WTC11 (cell line): ENCODE data around the gene SMARCD2. TPM values are rescaled to one million over a fixed set of nuclear protein-coding genes. Genes with fewer than 3 reads are reported as not detected.

Source experiments
- ATAC-seq: fragments of 200-7000 bp; cut with Tn5 transposase; 2 replicates; pipeline ENCODE4 v1.10.0; 2021; ENCODE audit warnings: mild to moderate bottlenecking, moderate library complexity
- CTCF ChIA-PET: fragments of 300-600 bp; sonication (Branson Sonifier 250); formaldehyde crosslinking; loops from one replicate; lab custom pipeline; 2021; ENCODE audit warnings: antibody characterized with exemption; lab: Charles Lee
- POLR2A ChIA-PET: fragments of 350-600 bp; sonication (Branson Sonifier 250); formaldehyde crosslinking; loops from one replicate; lab custom pipeline; 2021; ENCODE audit warnings: antibody characterized with exemption; lab: Charles Lee
- DNase-seq: peaks from one replicate; pipeline ENCODE4 v3.0.0; 2021; ENCODE audit warnings: low spot score
- H3K27ac Mint-ChIP-seq: 2 replicates; pipeline ENCODE4 v1.8.0; 2021; ENCODE audit warnings: mixed read lengths
- H3K27me3 Mint-ChIP-seq: 2 replicates; pipeline ENCODE4 v1.8.0; 2021; ENCODE audit warnings: low read depth, mild to moderate bottlenecking, moderate library complexity, mixed read lengths
- H3K36me3 Mint-ChIP-seq: 2 replicates; pipeline ENCODE4 v1.8.0; 2021; ENCODE audit warnings: mixed read lengths
- H3K4me1 Mint-ChIP-seq: 2 replicates; pipeline ENCODE4 v1.8.0; 2022; ENCODE audit warnings: mixed read lengths
- H3K4me3 Mint-ChIP-seq: 2 replicates; pipeline ENCODE4 v1.8.0; 2021; ENCODE audit warnings: mild to moderate bottlenecking, moderate library complexity, mixed read lengths
- H3K9me3 Mint-ChIP-seq: 2 replicates; pipeline ENCODE4 v1.8.0; 2021; ENCODE audit warnings: mixed read lengths
- CBFB ChIP-seq: sonication (generic); formaldehyde crosslinking; IDR thresholded peaks from 2 replicates; pipeline ENCODE4 v1.8.1; 2022; ENCODE audit warnings: mild to moderate bottlenecking, low read depth, missing genetic modification reagents
- CREM ChIP-seq: sonication (generic); formaldehyde crosslinking; IDR thresholded peaks from 2 replicates; pipeline ENCODE4 v1.8.1; 2022; ENCODE audit warnings: mild to moderate bottlenecking, missing genetic modification reagents, moderate library complexity
- ELF4 ChIP-seq: sonication (generic); formaldehyde crosslinking; IDR thresholded peaks from 2 replicates; pipeline ENCODE4 v1.8.1; 2022; ENCODE audit warnings: low read depth, mild to moderate bottlenecking, moderate library complexity, missing genetic modification reagents
- IRF2 ChIP-seq: sonication (generic); formaldehyde crosslinking; IDR thresholded peaks from 2 replicates; pipeline ENCODE4 v1.8.0; 2022; ENCODE audit warnings: low read depth, missing genetic modification reagents, borderline replicate concordance
- MXD4 ChIP-seq: fragments of 250-450 bp; sonication (Bioruptor Pico); IDR thresholded peaks from 2 replicates; pipeline ENCODE4 v1.8.0; 2021; ENCODE audit warnings: mild to moderate bottlenecking, moderate library complexity, borderline replicate concordance
- NFATC4 ChIP-seq: fragments of 250-450 bp; sonication (Bioruptor Pico); IDR thresholded peaks from 2 replicates; pipeline ENCODE4 v1.9.0; 2021; ENCODE audit warnings: mild to moderate bottlenecking
- NFYB ChIP-seq: sonication (generic); formaldehyde crosslinking; conservative IDR thresholded peaks from 2 replicates; pipeline ENCODE4 v1.8.0; 2022; ENCODE audit warnings: low read depth, missing genetic modification reagents
- NR3C1 ChIP-seq: sonication (generic); formaldehyde crosslinking; conservative IDR thresholded peaks from 2 replicates; pipeline ENCODE4 v1.8.1; 2023; ENCODE audit warnings: low read depth, mild to moderate bottlenecking, missing genetic modification reagents
- RELA ChIP-seq: sonication (generic); formaldehyde crosslinking; IDR thresholded peaks from 2 replicates; pipeline ENCODE4 v1.8.1; 2022; ENCODE audit warnings: missing genetic modification reagents, mild to moderate bottlenecking, borderline replicate concordance
- TP53 ChIP-seq: sonication (generic); formaldehyde crosslinking; IDR thresholded peaks from 2 replicates; pipeline ENCODE4 v1.8.1; 2023; ENCODE audit warnings: mild to moderate bottlenecking, missing genetic modification reagents
- ZBTB21 ChIP-seq: sonication (generic); formaldehyde crosslinking; IDR thresholded peaks from 2 replicates; pipeline ENCODE4 v1.8.1; 2023; ENCODE audit warnings: mild to moderate bottlenecking, missing genetic modification reagents, borderline replicate concordance
- ZNF232 ChIP-seq: sonication (generic); formaldehyde crosslinking; IDR thresholded peaks from 2 replicates; pipeline ENCODE4 v1.8.0; 2022; ENCODE audit warnings: mild to moderate bottlenecking, missing genetic modification reagents
- ZNF317 ChIP-seq: sonication (generic); formaldehyde crosslinking; IDR thresholded peaks from 2 replicates; pipeline ENCODE4 v1.8.1; 2023; ENCODE audit warnings: low read depth, mild to moderate bottlenecking, moderate library complexity, missing genetic modification reagents, borderline replicate concordance
- ZNF416 ChIP-seq: fragments of 250-450 bp; sonication (Bioruptor Pico); IDR thresholded peaks from 2 replicates; pipeline ENCODE4 v1.9.0; 2021; ENCODE audit warnings: mild to moderate bottlenecking, inconsistent platforms
- total RNA-seq: library from RNA; stranded (reverse); gene quantifications from 3 replicates; pipeline ENCODE4 v1.2.3, GENCODE V29; 2021
- TF ChIP-seq, protein P1 (sequence below): sonication (generic); formaldehyde crosslinking; IDR thresholded peaks from 2 replicates; pipeline ENCODE4 v1.8.1; 2022; ENCODE audit warnings: missing genetic modification reagents, borderline replicate concordance
- TF ChIP-seq, protein P2 (sequence below): fragments of 200-600 bp; IDR thresholded peaks from 2 replicates; pipeline ENCODE4 v1.8.0; 2022; ENCODE audit warnings: antibody characterized with exemption
- TF ChIP-seq, protein P3 (sequence below): fragments of 250-450 bp; sonication (Bioruptor Pico); IDR thresholded peaks from 2 replicates; pipeline ENCODE4 v1.8.0; 2021; ENCODE audit warnings: mild to moderate bottlenecking
- TF ChIP-seq, protein P4 (sequence below): sonication (generic); formaldehyde crosslinking; conservative IDR thresholded peaks from 2 replicates; pipeline ENCODE4 v1.8.1; 2023; ENCODE audit warnings: mild to moderate bottlenecking, low read depth, missing genetic modification reagents, moderate library complexity
- TF ChIP-seq, protein P5 (sequence below): sonication (generic); formaldehyde crosslinking; IDR thresholded peaks from 2 replicates; pipeline ENCODE4 v1.8.1; 2022; ENCODE audit warnings: low read depth, mild to moderate bottlenecking, moderate library complexity, missing genetic modification reagents, borderline replicate concordance

Gene SMARCD2
- total RNA-seq, 1 experiment from 2014 or later, result 106 TPM

DNA sequence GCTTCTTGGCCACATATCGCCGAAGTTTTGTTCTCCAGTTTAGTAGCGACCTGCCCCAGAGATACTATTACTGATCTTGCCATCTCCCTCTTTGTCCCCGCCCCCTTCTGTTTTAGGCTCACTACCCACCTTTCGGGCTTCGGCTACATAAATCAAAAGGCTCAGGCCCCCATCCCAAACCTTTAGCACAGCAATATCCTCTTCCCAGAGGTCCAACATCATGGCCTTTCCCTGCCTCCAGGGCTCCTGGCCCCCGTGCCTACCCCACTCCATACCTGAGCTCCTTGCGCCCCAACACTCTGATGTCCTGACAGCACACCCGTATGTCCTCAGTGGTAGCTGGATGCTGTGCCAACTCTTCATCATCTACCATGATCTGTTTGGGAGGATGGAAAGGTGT lies 18.1 kb downstream of the SMARCD2 start:
- TF ChIP-seq, protein P1, sequence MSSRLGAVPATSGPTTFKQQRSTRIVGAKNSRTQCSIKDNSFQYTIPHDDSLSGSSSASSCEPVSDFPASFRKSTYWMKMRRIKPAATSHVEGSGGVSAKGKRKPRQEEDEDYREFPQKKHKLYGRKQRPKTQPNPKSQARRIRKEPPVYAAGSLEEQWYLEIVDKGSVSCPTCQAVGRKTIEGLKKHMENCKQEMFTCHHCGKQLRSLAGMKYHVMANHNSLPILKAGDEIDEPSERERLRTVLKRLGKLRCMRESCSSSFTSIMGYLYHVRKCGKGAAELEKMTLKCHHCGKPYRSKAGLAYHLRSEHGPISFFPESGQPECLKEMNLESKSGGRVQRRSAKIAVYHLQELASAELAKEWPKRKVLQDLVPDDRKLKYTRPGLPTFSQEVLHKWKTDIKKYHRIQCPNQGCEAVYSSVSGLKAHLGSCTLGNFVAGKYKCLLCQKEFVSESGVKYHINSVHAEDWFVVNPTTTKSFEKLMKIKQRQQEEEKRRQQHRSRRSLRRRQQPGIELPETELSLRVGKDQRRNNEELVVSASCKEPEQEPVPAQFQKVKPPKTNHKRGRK (CRISPR knock-in tag), result no peak
- TF ChIP-seq, protein P2, sequence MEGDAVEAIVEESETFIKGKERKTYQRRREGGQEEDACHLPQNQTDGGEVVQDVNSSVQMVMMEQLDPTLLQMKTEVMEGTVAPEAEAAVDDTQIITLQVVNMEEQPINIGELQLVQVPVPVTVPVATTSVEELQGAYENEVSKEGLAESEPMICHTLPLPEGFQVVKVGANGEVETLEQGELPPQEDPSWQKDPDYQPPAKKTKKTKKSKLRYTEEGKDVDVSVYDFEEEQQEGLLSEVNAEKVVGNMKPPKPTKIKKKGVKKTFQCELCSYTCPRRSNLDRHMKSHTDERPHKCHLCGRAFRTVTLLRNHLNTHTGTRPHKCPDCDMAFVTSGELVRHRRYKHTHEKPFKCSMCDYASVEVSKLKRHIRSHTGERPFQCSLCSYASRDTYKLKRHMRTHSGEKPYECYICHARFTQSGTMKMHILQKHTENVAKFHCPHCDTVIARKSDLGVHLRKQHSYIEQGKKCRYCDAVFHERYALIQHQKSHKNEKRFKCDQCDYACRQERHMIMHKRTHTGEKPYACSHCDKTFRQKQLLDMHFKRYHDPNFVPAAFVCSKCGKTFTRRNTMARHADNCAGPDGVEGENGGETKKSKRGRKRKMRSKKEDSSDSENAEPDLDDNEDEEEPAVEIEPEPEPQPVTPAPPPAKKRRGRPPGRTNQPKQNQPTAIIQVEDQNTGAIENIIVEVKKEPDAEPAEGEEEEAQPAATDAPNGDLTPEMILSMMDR, result no peak
- no peak for TF ChIP-seq ZNF232
- no peak for TF ChIP-seq RELA (CRISPR knock-in tag)
- no peak for TF ChIP-seq NFYB (CRISPR knock-in tag)
- no peak for TF ChIP-seq ELF4 (CRISPR knock-in tag)
- TF ChIP-seq ZNF317, result no peak
- TF ChIP-seq ZBTB21, result no peak
- no peak for TF ChIP-seq MXD4 (CRISPR knock-in tag)
- TF ChIP-seq IRF2, result no peak
- TF ChIP-seq, protein P3, sequence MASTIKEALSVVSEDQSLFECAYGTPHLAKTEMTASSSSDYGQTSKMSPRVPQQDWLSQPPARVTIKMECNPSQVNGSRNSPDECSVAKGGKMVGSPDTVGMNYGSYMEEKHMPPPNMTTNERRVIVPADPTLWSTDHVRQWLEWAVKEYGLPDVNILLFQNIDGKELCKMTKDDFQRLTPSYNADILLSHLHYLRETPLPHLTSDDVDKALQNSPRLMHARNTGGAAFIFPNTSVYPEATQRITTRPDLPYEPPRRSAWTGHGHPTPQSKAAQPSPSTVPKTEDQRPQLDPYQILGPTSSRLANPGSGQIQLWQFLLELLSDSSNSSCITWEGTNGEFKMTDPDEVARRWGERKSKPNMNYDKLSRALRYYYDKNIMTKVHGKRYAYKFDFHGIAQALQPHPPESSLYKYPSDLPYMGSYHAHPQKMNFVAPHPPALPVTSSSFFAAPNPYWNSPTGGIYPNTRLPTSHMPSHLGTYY (CRISPR knock-in tag), result no peak
- TF ChIP-seq, protein P4, sequence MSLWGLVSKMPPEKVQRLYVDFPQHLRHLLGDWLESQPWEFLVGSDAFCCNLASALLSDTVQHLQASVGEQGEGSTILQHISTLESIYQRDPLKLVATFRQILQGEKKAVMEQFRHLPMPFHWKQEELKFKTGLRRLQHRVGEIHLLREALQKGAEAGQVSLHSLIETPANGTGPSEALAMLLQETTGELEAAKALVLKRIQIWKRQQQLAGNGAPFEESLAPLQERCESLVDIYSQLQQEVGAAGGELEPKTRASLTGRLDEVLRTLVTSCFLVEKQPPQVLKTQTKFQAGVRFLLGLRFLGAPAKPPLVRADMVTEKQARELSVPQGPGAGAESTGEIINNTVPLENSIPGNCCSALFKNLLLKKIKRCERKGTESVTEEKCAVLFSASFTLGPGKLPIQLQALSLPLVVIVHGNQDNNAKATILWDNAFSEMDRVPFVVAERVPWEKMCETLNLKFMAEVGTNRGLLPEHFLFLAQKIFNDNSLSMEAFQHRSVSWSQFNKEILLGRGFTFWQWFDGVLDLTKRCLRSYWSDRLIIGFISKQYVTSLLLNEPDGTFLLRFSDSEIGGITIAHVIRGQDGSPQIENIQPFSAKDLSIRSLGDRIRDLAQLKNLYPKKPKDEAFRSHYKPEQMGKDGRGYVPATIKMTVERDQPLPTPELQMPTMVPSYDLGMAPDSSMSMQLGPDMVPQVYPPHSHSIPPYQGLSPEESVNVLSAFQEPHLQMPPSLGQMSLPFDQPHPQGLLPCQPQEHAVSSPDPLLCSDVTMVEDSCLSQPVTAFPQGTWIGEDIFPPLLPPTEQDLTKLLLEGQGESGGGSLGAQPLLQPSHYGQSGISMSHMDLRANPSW (CRISPR knock-in tag), result no peak
- no peak for TF ChIP-seq TP53 (CRISPR knock-in tag)
- no peak for TF ChIP-seq CBFB (CRISPR knock-in tag)
- TF ChIP-seq, protein P5, sequence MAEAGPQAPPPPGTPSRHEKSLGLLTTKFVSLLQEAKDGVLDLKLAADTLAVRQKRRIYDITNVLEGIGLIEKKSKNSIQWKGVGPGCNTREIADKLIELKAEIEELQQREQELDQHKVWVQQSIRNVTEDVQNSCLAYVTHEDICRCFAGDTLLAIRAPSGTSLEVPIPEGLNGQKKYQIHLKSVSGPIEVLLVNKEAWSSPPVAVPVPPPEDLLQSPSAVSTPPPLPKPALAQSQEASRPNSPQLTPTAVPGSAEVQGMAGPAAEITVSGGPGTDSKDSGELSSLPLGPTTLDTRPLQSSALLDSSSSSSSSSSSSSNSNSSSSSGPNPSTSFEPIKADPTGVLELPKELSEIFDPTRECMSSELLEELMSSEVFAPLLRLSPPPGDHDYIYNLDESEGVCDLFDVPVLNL (CRISPR knock-in tag), result no peak
- no peak for TF ChIP-seq NFATC4 (CRISPR knock-in tag)
- TF ChIP-seq ZNF416 (CRISPR knock-in tag), result no peak
- no peak for TF ChIP-seq NR3C1 (CRISPR knock-in tag)
- TF ChIP-seq CREM (CRISPR knock-in tag), result no peak
- peaks cover 75% of the 10 kb centered on the region for H3K36me3 Mint-ChIP-seq
- ChIA-PET POLR2A (interaction anchor here (1.2 kb wide), 1 partner anchor 50 kb away, joined by 5 read pairs; the partner anchor contains the start of genes CCDC47 and DDX42), CTCF (no interaction called here)
- no peak for ATAC-seq
- H3K27me3 Mint-ChIP-seq, result no peaks in the 10 kb centered on the region; the same call in 1 of the 2 replicates
- DNase-seq, result no peak
- peak overlapping the region; percentile 25; the same call in 1 of the 2 replicates for H3K4me3 Mint-ChIP-seq
- peaks cover 18% of the 10 kb centered on the region for H3K4me1 Mint-ChIP-seq
- no peaks in the 10 kb centered on the region for H3K9me3 Mint-ChIP-seq
- 0 out of 2 replicates have a peak overlapping the region, but pooled peaks have one; percentile 50 for H3K27ac Mint-ChIP-seq
